GM12874 (cell line): ENCODE results near the gene AIDA.

ENCODE experiments used
- CTCF ChIP-seq: IDR thresholded peaks from 2 replicates; pipeline ENCODE4 v1.5.1; 2011; ENCODE audit warnings: low read depth, mild to moderate bottlenecking, control low read depth, low read length, moderate library complexity; ENCODE audit not compliant: insufficient read depth

AIDA gene

DNA sequence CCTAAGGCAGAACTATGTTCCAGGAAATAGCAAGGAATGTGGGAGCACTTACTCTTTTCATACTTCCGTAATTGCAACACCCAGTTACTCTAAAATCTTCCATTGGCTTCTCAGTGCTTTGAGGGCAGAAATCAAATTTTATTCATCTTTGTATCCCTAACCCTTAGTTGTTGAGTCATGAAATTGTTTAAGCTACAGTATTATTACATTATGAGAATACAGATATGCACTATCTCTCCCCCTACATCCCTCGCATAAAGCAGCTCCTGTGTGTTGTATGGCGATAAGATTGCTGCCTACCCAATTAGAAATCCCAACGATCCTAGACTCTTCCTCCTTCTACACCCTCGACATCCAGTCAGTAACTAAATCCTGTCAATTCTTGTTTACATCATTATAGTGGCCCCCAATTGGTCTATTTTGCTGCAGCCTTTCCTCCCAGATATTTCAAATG is 2.6 kb downstream of the AIDA start:
- no peak for TF ChIP-seq CTCF

- TF ChIP-seq CTCF, result no peak
Observed at GRCh38 chr1:222706815-222707214, 5.5 kb downstream of the AIDA start.

- TF ChIP-seq CTCF, result no peak
Observed at GRCh38 chr1:222704260-222704659, 8.0 kb downstream of the AIDA start.

GRCh38 chr1:222702210-222702609 is 10.1 kb downstream of the AIDA start:
- TF ChIP-seq CTCF, result no peak

GRCh38 chr1:222697826-222698225 is 14.5 kb downstream of the AIDA start:
- no peak for TF ChIP-seq CTCF

DNA sequence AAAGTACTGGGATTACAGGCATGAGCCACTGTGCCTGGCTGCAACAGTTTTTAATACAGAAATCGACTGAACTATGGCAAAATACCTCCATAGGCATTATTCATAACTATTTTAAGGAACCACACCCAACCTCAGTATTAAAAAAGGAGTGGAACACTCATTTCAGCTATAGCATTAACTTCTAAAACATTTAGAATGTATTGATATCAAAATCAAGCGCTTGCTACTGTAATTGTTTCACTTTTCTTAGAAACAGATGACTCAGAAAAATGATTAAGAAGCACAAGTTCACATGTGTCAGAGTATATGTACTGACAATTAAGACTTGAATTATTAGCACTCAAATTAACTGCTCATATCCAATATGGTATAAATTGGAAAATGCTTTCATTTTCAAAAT is 15.1 kb downstream of the AIDA start:
- no peak for TF ChIP-seq CTCF

- TF ChIP-seq CTCF, result no peak
Observed at GRCh38 chr1:222696741-222697140, 15.6 kb downstream of the AIDA start.

- TF ChIP-seq CTCF, result no peak
Observed at GRCh38 chr1:222694927-222695326, 17.4 kb downstream of the AIDA start.
